Astrocyte (in vitro differentiated cells and primary cell): Measurements from ENCODE around the gene IFT22. TPM values are rescaled to one million over a fixed set of nuclear protein-coding genes. Genes with fewer than 3 reads are reported as not detected.
"Not testable (repeated sequence)": the region's sequence is repeated elsewhere in the genome, so short reads cannot be mapped to it uniquely, and the experiment has no call there.

ENCODE experiments used
- DNase-seq: peaks from one replicate; pipeline ENCODE4 v3.0.0-alpha.2; 2010; ENCODE audit warnings: low read depth
- FAIRE-seq: peaks from 2 replicates; lab custom pipeline; 2011; peaks lifted over from hg19 to GRCh38; lab: Jason Lieb, UNC
- H2AFZ ChIP-seq: 2 replicates; pipeline ENCODE4 v1.6.0; 2012; ENCODE audit warnings: low read depth, low read length, inconsistent platforms
- H3K27ac ChIP-seq: 2 replicates; pipeline ENCODE4 v1.5.1; 2011; ENCODE audit warnings: low read depth, low read length, inconsistent platforms
- H3K27me3 ChIP-seq: 2 replicates; pipeline ENCODE4 v1.6.0; 2011; ENCODE audit warnings: low read length, inconsistent platforms; ENCODE audit not compliant: insufficient read depth
- H3K36me3 ChIP-seq: 2 replicates; pipeline ENCODE4 v1.5.1; 2011; ENCODE audit warnings: low read length, inconsistent platforms; ENCODE audit not compliant: insufficient read depth
- H3K4me1 ChIP-seq: 2 replicates; pipeline ENCODE4 v1.5.1; 2011; ENCODE audit warnings: low read length, inconsistent platforms; ENCODE audit not compliant: insufficient read depth
- H3K4me2 ChIP-seq: 2 replicates; pipeline ENCODE4 v1.6.0; 2012; ENCODE audit warnings: low read length, inconsistent platforms
- H3K4me3 ChIP-seq: 2 replicates; pipeline ENCODE4 v1.5.1; 2011; ENCODE audit warnings: low read depth, mild to moderate bottlenecking, low read length, inconsistent platforms; ENCODE audit not compliant: insufficient read depth
- H3K79me2 ChIP-seq: 2 replicates; pipeline ENCODE4 v1.6.0; 2012; ENCODE audit warnings: mild to moderate bottlenecking, low read length, inconsistent platforms; ENCODE audit not compliant: insufficient read depth
- H3K9ac ChIP-seq: 2 replicates; pipeline ENCODE4 v1.6.0; 2012; ENCODE audit warnings: mild to moderate bottlenecking, low read length, inconsistent platforms
- H3K9me3 ChIP-seq: 2 replicates; pipeline ENCODE4 v1.5.1; 2012; ENCODE audit warnings: low read depth, mild to moderate bottlenecking, low read length, inconsistent platforms; ENCODE audit not compliant: insufficient read depth
- H4K20me1 ChIP-seq: 2 replicates; pipeline ENCODE4 v1.6.0; 2012; ENCODE audit warnings: low read length, inconsistent platforms; ENCODE audit not compliant: insufficient read depth
- H3K27ac Mint-ChIP-seq: one replicate; pipeline ENCODE4 v1.8.0; 2021; ENCODE audit warnings: mild to moderate bottlenecking, mixed read lengths; ENCODE audit not compliant: unreplicated experiment
- H3K27me3 Mint-ChIP-seq: one replicate; pipeline ENCODE4 v1.8.0; 2021; ENCODE audit warnings: low read depth, mixed read lengths; ENCODE audit not compliant: unreplicated experiment
- H3K36me3 Mint-ChIP-seq: one replicate; pipeline ENCODE4 v1.8.0; 2021; ENCODE audit warnings: low read depth, mixed read lengths; ENCODE audit not compliant: unreplicated experiment
- H3K4me1 Mint-ChIP-seq: one replicate; pipeline ENCODE4 v1.8.0; 2021; ENCODE audit warnings: low read depth, mixed read lengths; ENCODE audit not compliant: unreplicated experiment
- H3K4me3 Mint-ChIP-seq: one replicate; pipeline ENCODE4 v1.8.0; 2021; ENCODE audit warnings: mild to moderate bottlenecking, moderate library complexity, mixed read lengths; ENCODE audit not compliant: unreplicated experiment
- H3K9me3 Mint-ChIP-seq: one replicate; pipeline ENCODE4 v1.8.0; 2021; ENCODE audit warnings: mild to moderate bottlenecking, mixed read lengths; ENCODE audit not compliant: unreplicated experiment
- EZH2 ChIP-seq: IDR thresholded peaks from 2 replicates; pipeline ENCODE4 v1.6.1; 2012; ENCODE audit warnings: mild to moderate bottlenecking, low read length, inconsistent platforms; ENCODE audit not compliant: insufficient read depth
- total RNA-seq: library from RNA; stranded (reverse); gene quantifications from 2 replicates; pipeline ENCODE4 v1.2.1, GENCODE V29; 2021
- TF ChIP-seq, protein P1 (sequence below): IDR thresholded peaks from 2 replicates; pipeline ENCODE4 v1.5.1; 2011; ENCODE audit warnings: low read depth, mild to moderate bottlenecking, inconsistent platforms, low read length, moderate library complexity; ENCODE audit not compliant: insufficient read depth

The IFT22 gene
- total RNA-seq, 1 donor from 2014 or later = 20.9 TPM

DNA sequence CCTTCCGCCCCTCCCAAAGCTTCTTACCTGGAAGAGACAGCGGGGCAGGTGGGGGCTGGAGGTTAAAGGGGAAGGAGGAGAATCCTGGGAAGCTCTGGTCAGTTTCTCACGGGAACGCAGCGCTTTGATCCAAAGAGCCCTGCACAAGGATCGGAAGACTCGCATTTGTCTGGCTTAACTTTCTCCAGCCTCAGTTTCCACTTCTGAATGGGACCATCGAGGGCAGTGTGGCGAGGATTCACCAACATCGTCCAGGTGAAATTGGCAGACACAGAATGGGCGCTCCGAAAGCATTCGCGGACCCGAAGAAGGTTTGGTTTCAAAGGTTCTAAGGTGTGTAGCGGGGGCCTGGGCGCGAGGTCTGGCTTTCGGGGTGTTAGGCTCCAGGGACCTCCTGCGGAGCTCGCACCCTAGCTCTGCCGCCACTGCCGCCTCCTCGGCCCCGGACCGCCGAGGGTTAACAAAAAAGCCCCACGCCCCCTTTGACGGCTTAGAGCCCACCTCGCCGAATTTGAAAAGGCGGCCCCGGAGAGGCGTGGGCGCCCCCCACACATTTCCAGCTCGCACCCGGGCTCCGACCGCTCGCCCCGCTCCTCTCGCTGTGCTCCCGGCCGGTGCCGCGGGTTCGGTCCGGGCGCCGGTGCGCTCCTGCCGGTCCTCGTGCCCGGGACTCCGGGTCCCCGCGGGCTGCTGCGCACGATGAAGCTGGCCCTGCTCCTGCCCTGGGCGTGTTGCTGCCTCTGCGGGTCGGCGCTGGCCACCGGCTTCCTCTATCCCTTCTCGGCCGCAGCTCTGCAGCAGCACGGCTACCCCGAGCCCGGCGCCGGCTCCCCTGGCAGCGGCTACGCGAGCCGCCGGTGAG is 41.0 kb upstream of the IFT22 start, which contains the start of gene COL26A1:
Gene COL26A1, plus strand, starts transcription at position 542 of the 862 bp plus-strand sequence. Its CDS starts 158 bp downstream, at position 700.
- Histone ChIP-seq H3K9ac (no peak within 1 kb of the TSS), H3K4me3 (peak within 1 kb of the TSS; percentile 42), H3K4me1 (peaks cover 4% of the 10 kb centered on the region), H3K9me3 (no peaks in the 10 kb centered on the region), H3K27ac (no peak within 1 kb of the TSS), H2AFZ (peak within 1 kb of the TSS; percentile 78), H4K20me1 (no peaks in the 10 kb centered on the region), H3K27me3 (peaks cover 19% of the 10 kb centered on the region), H3K4me2 (peak within 1 kb of the TSS; percentile 82), H3K79me2 (no peaks in the 10 kb centered on the region), H3K36me3 (no peaks in the 10 kb centered on the region)
- H3K4me1 Mint-ChIP-seq = peaks cover 12% of the 10 kb centered on the region
- peak within 1 kb of the TSS; percentile 75 for H3K4me3 Mint-ChIP-seq
- FAIRE-seq (no peak), DNase-seq (no peak)
- H3K27me3 Mint-ChIP-seq = peaks cover 10% of the 10 kb centered on the region
- H3K36me3 Mint-ChIP-seq = no peaks in the 10 kb centered on the region
- TF ChIP-seq, protein P1, sequence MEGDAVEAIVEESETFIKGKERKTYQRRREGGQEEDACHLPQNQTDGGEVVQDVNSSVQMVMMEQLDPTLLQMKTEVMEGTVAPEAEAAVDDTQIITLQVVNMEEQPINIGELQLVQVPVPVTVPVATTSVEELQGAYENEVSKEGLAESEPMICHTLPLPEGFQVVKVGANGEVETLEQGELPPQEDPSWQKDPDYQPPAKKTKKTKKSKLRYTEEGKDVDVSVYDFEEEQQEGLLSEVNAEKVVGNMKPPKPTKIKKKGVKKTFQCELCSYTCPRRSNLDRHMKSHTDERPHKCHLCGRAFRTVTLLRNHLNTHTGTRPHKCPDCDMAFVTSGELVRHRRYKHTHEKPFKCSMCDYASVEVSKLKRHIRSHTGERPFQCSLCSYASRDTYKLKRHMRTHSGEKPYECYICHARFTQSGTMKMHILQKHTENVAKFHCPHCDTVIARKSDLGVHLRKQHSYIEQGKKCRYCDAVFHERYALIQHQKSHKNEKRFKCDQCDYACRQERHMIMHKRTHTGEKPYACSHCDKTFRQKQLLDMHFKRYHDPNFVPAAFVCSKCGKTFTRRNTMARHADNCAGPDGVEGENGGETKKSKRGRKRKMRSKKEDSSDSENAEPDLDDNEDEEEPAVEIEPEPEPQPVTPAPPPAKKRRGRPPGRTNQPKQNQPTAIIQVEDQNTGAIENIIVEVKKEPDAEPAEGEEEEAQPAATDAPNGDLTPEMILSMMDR = no peak
- peak; percentile 72 for TF ChIP-seq EZH2
- H3K9me3 Mint-ChIP-seq = no peaks in the 10 kb centered on the region
- H3K27ac Mint-ChIP-seq = no peak within 1 kb of the TSS

DNA sequence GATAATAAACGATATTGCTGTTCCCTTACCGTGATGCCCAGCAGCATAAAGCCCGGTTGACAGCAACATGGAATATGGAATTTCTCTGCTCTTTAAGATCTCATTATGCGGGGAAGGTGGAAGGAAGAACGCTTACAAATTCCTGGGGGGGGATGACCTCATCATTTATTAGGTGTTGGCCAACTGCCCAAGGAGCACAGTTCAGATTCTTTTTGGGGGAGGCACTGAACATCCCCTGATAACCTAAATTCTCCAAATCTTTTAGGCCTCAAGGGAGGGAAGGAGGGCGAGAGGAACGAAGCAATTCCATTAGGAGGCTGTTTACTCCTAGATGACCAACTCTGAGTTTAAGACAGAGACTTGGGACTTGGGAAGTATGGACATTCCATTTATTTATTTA is 35.8 kb upstream of the IFT22 start:
- FAIRE-seq (no peak), DNase-seq (no peak)
- Histone ChIP-seq H3K4me2 (no peak overlapping the region), H3K79me2 (no peaks in the 10 kb centered on the region), H3K9ac (no peak overlapping the region), H3K4me3 (no peak overlapping the region), H4K20me1 (no peaks in the 10 kb centered on the region), H3K36me3 (no peaks in the 10 kb centered on the region), H2AFZ (no peak overlapping the region), H3K27me3 (peaks cover 8% of the 10 kb centered on the region), H3K27ac (no peak overlapping the region), H3K4me1 (no peaks in the 10 kb centered on the region), H3K9me3 (no peaks in the 10 kb centered on the region)
- Mint-ChIP-seq H3K36me3 (no peaks in the 10 kb centered on the region), H3K4me3 (no peak overlapping the region), H3K27ac (no peak overlapping the region), H3K27me3 (peaks cover 10% of the 10 kb centered on the region), H3K4me1 (no peaks in the 10 kb centered on the region), H3K9me3 (peaks cover 3% of the 10 kb centered on the region)
- no peak for TF ChIP-seq EZH2
- TF ChIP-seq, protein P1 = no peak

- Mint-ChIP-seq H3K27me3 (peaks cover 29% of the 10 kb centered on the region), H3K4me3 (no peak overlapping the region), H3K4me1 (no peaks in the 10 kb centered on the region), H3K36me3 (no peaks in the 10 kb centered on the region), H3K27ac (no peak overlapping the region), H3K9me3 (peaks cover 8% of the 10 kb centered on the region)
- H2AFZ ChIP-seq = no peak overlapping the region
- H3K4me3 ChIP-seq = no peak overlapping the region
- no peak for FAIRE-seq
- no peak overlapping the region for H3K9ac ChIP-seq
- H3K79me2 ChIP-seq = no peaks in the 10 kb centered on the region
- H3K4me1 ChIP-seq = no peaks in the 10 kb centered on the region
- H4K20me1 ChIP-seq = no peaks in the 10 kb centered on the region
- no peaks in the 10 kb centered on the region for H3K9me3 ChIP-seq
- no peak overlapping the region for H3K4me2 ChIP-seq
- no peaks in the 10 kb centered on the region for H3K36me3 ChIP-seq
- DNase-seq = no peak
- no peak overlapping the region for H3K27ac ChIP-seq
- H3K27me3 ChIP-seq = no peaks in the 10 kb centered on the region
- TF ChIP-seq, protein P1 = no peak
- TF ChIP-seq EZH2 = no peak
These were observed 31.3 kb upstream of the IFT22 start for GRCh38 chr7:101352920-101353308.

DNA sequence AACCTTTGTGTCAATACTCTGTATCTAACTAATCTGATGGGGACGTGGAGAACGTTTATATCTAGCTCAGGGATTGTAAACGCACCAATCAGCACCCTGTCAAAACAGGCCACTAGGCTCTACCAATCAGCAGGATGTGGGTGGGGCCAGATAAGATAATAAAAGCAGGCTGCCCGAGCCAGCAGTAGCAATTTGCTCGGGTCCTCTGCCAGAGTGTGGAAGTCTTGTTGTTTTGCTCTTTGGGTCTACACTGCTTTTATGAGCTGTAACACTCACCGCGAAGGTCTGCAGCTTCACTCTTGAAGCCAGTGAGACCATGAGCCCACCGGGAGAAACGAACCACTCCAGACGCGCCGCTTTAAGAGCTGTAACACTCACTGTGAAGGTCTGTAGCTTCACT is 27.7 kb upstream of the IFT22 start:
- not testable (repeated sequence) for H3K27me3 ChIP-seq, H3K4me3 Mint-ChIP-seq, H3K4me1 Mint-ChIP-seq, H3K9ac ChIP-seq, H3K4me3 ChIP-seq, H3K9me3 ChIP-seq, H3K27ac ChIP-seq, H3K79me2 ChIP-seq, DNase-seq, H3K36me3 Mint-ChIP-seq, H3K27ac Mint-ChIP-seq, H3K4me2 ChIP-seq, H2AFZ ChIP-seq, H3K9me3 Mint-ChIP-seq, FAIRE-seq, H4K20me1 ChIP-seq, H3K4me1 ChIP-seq, H3K36me3 ChIP-seq
- H3K27me3 Mint-ChIP-seq = peaks cover 33% of the 10 kb centered on the region
